ENCODE measurements around the gene DET1. TPM values are rescaled to one million over a fixed set of nuclear protein-coding genes. Genes with fewer than 3 reads are reported as not detected.
"Not testable (repeated sequence)": the region's sequence is repeated elsewhere in the genome, so short reads cannot be mapped to it uniquely, and the experiment has no call there.

Gene DET1
- total RNA-seq, 2 experiments from 2014 or later, result 1.7 to 3.0 TPM

GRCh38 chr15:88469321-88469720 is 77.2 kb downstream of the DET1 start:
- Mint-ChIP-seq H3K9me3 (ENCODE audit: insufficient read depth) (no peaks in the 10 kb centered on the region), H3K4me1 (ENCODE audit: low read depth) (peaks cover 29% of the 10 kb centered on the region), H3K4me3 (no peak overlapping the region), H3K27me3 (ENCODE audit: low read depth) (no peaks in the 10 kb centered on the region), H3K27ac (no peak overlapping the region), H3K36me3 (ENCODE audit: low read depth) (peaks cover 27% of the 10 kb centered on the region)
- ATAC-seq (no peak), DNase-seq (no peak)
- CTCF ChIA-PET, result interaction anchor here (1.5 kb wide), 1 partner anchor 195 kb away, joined by 3 read pairs; no protein-coding TSS in a partner anchor
- POLR2A ChIA-PET, result interaction anchor here (0.6 kb wide), 1 partner anchor 8 kb away, joined by 3 read pairs; no protein-coding TSS in a partner anchor

GRCh38 chr15:88468721-88469120 is 77.8 kb downstream of the DET1 start:
- peak overlapping the region; percentile 95 for H3K4me3 Mint-ChIP-seq
- H3K36me3 Mint-ChIP-seq (ENCODE audit: low read depth), result peaks cover 31% of the 10 kb centered on the region
- peaks cover 29% of the 10 kb centered on the region for H3K4me1 Mint-ChIP-seq (ENCODE audit: low read depth)
- POLR2A ChIA-PET; H3K27me3 Mint-ChIP-seq (ENCODE audit: low read depth); ATAC-seq; H3K9me3 Mint-ChIP-seq (ENCODE audit: insufficient read depth); DNase-seq: not testable (repeated sequence)
- CTCF ChIA-PET, result interaction anchor here (0.7 to 5.7 kb wide), 4 partner anchors 14 to 289 kb away, joined by 3 to 34 read pairs (median 4); no protein-coding TSS in a partner anchor
- H3K27ac Mint-ChIP-seq, result peak overlapping the region; percentile 99

- Mint-ChIP-seq H3K36me3 (ENCODE audit: low read depth) (peaks cover 37% of the 10 kb centered on the region), H3K4me1 (ENCODE audit: low read depth) (peaks cover 29% of the 10 kb centered on the region), H3K4me3 (peak overlapping the region; percentile 95), H3K27ac (peak overlapping the region; percentile 99), H3K9me3 (ENCODE audit: insufficient read depth) (no peaks in the 10 kb centered on the region), H3K27me3 (ENCODE audit: low read depth) (no peaks in the 10 kb centered on the region)
- DNase-seq (peak; percentile 37), ATAC-seq (no peak)
- POLR2A ChIA-PET, result interaction anchor here (0.6 to 2.1 kb wide), 9 partner anchors 9 to 437 kb away, joined by 3 to 13 read pairs (median 4); partner anchors contain the start of genes AEN and ISG20
- CTCF ChIA-PET, result interaction anchor here (1.1 to 5.7 kb wide), 7 partner anchors 13 to 196 kb away, joined by 3 to 34 read pairs (median 5); no protein-coding TSS in a partner anchor
Measured at GRCh38 chr15:88467935-88468528, 78.4 kb downstream of the DET1 start.

- Mint-ChIP-seq H3K4me1 (ENCODE audit: low read depth) (peaks cover 29% of the 10 kb centered on the region), H3K9me3 (ENCODE audit: insufficient read depth) (no peaks in the 10 kb centered on the region), H3K27ac (peak within 1 kb of the TSS; percentile 99), H3K4me3 (peak within 1 kb of the TSS; percentile 95), H3K27me3 (ENCODE audit: low read depth) (no peaks in the 10 kb centered on the region), H3K36me3 (ENCODE audit: low read depth) (peaks cover 36% of the 10 kb centered on the region)
- POLR2A ChIA-PET, result interaction anchor here (0.6 to 2.1 kb wide), 12 partner anchors 10 to 437 kb away, joined by 3 to 13 read pairs (median 4); partner anchors contain the start of genes AEN and ISG20
- ATAC-seq (peak; percentile 93), DNase-seq (peak; percentile 93)
- CTCF ChIA-PET, result interaction anchor here (1.1 to 5.7 kb wide), 7 partner anchors 12 to 197 kb away, joined by 3 to 34 read pairs (median 5); no protein-coding TSS in a partner anchor
Measured at GRCh38 chr15:88467073-88467934, 79.2 kb downstream of the DET1 start, which contains the start of the genes MRPL46 and MRPS11. TSS of gene MRPL46 (minus strand) at chr15:88467388. CDS start at chr15:88467377, 11 bp downstream. TSS of gene MRPS11 (plus strand) at chr15:88467708. CDS start at chr15:88467718, 10 bp downstream.

GRCh38 chr15:88465633-88466224 is 80.8 kb downstream of the DET1 start:
- ATAC-seq (no peak), DNase-seq (peak; percentile 17)
- Mint-ChIP-seq H3K27me3 (ENCODE audit: low read depth) (no peaks in the 10 kb centered on the region), H3K4me1 (ENCODE audit: low read depth) (peaks cover 29% of the 10 kb centered on the region), H3K4me3 (peak overlapping the region; percentile 95), H3K27ac (no peak overlapping the region), H3K36me3 (ENCODE audit: low read depth) (peaks cover 37% of the 10 kb centered on the region), H3K9me3 (ENCODE audit: insufficient read depth) (no peaks in the 10 kb centered on the region)
- ChIA-PET POLR2A (interaction anchor here (0.5 to 1.1 kb wide), 3 partner anchors 10 to 56 kb away, joined by 3 to 5 read pairs (median 3); no protein-coding TSS in a partner anchor), CTCF (interaction anchor here (0.9 to 5.7 kb wide), 3 partner anchors 11 to 159 kb away, joined by 3 to 34 read pairs (median 4); no protein-coding TSS in a partner anchor)

- Mint-ChIP-seq H3K36me3 (ENCODE audit: low read depth) (peaks cover 50% of the 10 kb centered on the region), H3K9me3 (ENCODE audit: insufficient read depth) (no peaks in the 10 kb centered on the region), H3K4me1 (ENCODE audit: low read depth) (peaks cover 29% of the 10 kb centered on the region), H3K27me3 (ENCODE audit: low read depth) (no peaks in the 10 kb centered on the region), H3K4me3 (no peak overlapping the region), H3K27ac (no peak overlapping the region)
- ChIA-PET CTCF (interaction anchor here (2.7 to 5.7 kb wide), 2 partner anchors 9 to 14 kb away, joined by 11 to 34 read pairs; no protein-coding TSS in a partner anchor), POLR2A (no interaction called here)
- ATAC-seq, result no peak
- DNase-seq, result peak; percentile 15
Measured at GRCh38 chr15:88463870-88464532, 82.5 kb downstream of the DET1 start.

Other genes with a start within 250 kb of the DET1 start
- gene MRPL46, start 79.3 kb downstream of the DET1 start, total RNA-seq, result 10 to 100 TPM; 28.8 to 31.3 TPM
- gene MRPS11, start 79.0 kb downstream of the DET1 start, total RNA-seq, result 10 to 100 TPM; 63.8 to 69.8 TPM
- gene AEN, start 74.7 kb upstream of the DET1 start, total RNA-seq, result 10 to 100 TPM; 52.6 to 53.2 TPM
- gene ISG20, start 92.3 kb upstream of the DET1 start, total RNA-seq, result 100 to 1,000 TPM; 141 to 151 TPM